GM12892 (cell line): ENCODE measurements around the gene SDC3.

ENCODE experiments used
- POLR2A ChIP-seq: IDR thresholded peaks from 2 replicates; pipeline ENCODE4 v1.6.1; 2011; ENCODE audit warnings: low read depth, low read length, control low read depth
- POLR2AphosphoS5 ChIP-seq: IDR thresholded peaks from 2 replicates; pipeline ENCODE4 v1.6.1; 2011; ENCODE audit warnings: low read depth, low read length, control low read depth

DNA sequence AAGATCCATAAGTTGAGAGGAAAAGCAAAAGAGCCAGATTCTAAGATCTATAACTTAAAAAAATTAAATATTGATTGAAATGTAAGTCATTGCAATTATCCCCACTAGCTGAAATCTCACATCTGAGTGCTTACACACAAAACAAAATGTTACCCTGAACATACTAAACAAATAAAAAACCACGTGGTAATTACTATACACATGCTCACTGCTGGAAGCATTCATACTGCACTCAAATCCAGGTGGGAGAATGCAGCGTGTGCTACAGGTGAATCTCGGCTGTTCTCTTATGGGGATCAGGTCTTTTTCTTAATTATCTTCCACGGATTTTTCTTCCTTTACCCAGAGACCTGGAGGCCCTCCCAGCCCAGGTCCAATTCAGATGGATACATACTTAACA is 74.3 kb downstream of the SDC3 start:
- no peak for TF ChIP-seq POLR2AphosphoS5
- no peak for TF ChIP-seq POLR2A
